ENCODE data around the gene TOLLIP. TPM values are rescaled to one million over a fixed set of nuclear protein-coding genes. Genes with fewer than 3 reads are reported as not detected.

The TOLLIP gene
- total and polyA plus RNA-seq, 2 of the 8 experiments (the other 6 are each of a cell fraction or from before 2014, with no cell fraction given), result 23.7 to 34.7 TPM

GRCh38 chr11:1297011-1297575 is 12.3 kb downstream of the TOLLIP start (continued):
- TF ChIP-seq CTCF (IDR thresholded peaks at IDR 0.05; ENCODE audit: control extremely low read depth in 1 of 3, insufficient read depth in 1 of 3, low read depth in 1 of 3, low read length in 3 of 3) (no peak), MAX (IDR thresholded peaks at IDR 0.05) (no peak), RFX5 (IDR thresholded peaks at IDR 0.05; ENCODE audit: borderline replicate concordance, low read depth, low read length) (no peak), E2F6 (IDR thresholded peaks at IDR 0.05) (no peak)
